ENCODE data around the gene INSRR.
A peak's percentile ranks its signal among the peaks of the same experiment; 100 is the strongest.

Gene INSRR

DNA sequence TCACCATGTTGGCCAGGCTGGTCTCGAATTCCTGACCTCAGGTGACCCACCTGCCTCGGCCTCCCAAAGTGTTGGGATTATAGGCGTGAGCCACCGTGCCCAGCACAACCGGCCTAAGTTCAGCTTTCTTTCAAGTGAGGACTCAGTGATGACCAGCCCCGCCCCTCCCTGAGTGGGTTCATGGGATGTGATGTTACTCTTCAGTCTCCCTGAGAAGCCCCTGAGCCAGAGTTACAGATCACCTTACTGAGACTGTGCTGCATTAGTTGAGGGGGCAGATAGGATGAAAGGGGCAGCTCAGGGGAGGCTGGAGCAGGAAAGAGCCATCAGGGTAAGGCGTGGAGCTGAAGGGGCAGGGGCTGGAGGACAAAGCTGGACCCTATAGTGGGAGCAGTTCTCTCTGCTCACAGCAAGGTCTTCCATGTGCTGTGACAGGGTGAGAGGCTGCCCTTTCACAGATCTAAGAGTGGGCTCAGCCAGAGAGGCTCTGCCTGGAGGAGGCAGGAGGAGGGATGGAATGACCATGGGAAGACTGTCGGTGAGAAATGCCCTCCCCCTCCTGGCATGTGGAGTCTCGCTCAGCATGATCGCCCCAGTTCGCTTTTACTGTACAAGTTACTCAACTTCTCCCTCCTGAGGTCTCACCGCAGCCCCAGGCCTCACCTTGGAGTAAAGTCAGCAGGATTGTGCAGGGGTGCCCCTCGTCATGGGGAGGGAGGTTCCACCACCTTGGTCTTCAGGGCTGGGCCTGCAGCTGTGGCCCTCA is 55.6 kb downstream of the INSRR start:
- DNase-seq = no peak

DNA sequence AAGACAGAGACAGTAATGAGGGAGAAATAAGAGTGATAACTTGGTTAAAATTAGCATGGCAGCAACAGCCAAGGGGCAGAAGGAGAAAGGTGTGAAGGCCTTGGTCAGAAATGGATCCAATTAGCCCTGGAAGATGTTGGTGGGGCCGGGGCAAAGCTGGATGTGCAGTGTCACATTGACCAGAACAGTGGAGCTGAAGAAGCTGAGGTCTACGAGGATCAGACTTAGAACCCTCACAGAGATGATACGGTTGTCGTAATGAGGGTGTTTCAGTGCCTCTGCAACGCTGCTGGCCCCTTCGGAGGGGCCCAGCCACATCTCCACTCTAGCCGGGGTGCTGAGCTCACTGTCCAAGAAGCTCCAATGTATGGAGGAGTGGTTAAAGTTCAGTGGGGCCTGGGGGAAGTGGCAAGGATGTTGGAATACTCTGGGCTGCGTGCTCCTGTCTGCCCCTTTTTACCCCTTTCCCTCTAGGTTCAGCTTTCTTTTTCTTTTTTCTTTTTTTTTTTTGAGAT is 56.4 kb downstream of the INSRR start:
- no peak for DNase-seq

DNA sequence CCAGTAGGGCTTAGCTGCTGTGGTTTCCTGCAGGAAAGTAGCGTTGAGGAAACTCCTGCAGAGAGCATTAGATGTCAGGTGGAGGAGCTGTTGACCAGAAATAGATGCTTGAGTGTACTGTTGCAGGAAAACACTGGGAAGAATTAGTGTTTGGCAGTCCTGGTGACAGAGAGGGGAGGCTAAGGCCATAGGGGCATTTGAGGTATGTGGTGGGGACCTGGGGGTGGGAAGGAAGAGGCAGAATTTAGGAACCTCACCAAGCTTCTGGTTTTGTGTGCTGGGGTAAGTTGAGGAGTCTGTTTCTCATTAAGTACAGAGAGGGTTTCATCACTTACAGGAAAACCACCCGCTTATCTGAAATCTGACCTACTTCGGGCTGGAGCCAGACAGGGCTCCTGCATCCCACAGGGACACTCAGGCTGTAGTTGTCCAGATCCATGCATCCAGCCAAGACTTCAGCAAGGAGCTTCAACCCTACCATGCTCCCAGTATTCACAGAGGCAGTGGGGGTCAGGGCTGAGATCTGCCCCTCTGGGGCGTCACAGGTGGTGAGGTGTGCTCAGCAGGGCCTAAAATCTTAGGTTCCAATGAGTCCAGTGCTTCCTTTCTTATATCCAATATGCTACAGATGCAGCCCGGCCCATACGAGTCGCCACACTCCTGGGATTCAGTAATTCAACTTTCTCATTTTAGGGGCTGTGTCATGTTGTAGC is 57.4 kb downstream of the INSRR start:
- DNase-seq = no peak

DNA sequence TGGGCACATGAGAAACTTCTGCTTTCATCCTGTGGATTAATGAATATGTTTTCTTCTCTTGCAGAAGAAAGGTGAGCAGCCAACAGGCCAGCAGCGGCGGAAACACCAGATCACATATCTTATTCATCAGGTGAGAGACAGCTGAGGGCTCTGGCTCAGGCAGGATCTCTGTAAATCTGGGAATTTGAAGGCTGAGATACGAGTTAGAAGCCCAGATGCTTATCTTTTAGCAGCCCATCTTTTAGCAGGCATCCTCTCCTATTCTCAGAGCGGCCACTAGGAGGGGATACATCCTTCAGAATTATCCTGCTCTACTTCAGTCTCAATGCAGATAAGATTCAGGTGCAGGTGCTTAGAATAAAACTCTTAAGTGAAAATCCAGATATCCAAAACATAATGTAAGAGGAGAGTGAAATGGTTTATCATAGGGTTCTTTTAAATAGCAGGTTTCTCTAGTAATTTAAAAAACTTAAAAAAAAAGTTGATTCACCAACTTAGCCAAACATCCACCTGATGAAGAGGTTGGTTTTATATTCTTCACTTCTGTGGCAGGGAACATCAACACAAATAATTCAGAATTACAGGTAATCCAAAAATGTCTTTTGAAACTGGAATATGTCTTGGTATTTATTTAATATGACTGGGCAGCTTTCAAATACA is 61.6 kb downstream of the INSRR start:
- peak; percentile 27 for DNase-seq

DNA sequence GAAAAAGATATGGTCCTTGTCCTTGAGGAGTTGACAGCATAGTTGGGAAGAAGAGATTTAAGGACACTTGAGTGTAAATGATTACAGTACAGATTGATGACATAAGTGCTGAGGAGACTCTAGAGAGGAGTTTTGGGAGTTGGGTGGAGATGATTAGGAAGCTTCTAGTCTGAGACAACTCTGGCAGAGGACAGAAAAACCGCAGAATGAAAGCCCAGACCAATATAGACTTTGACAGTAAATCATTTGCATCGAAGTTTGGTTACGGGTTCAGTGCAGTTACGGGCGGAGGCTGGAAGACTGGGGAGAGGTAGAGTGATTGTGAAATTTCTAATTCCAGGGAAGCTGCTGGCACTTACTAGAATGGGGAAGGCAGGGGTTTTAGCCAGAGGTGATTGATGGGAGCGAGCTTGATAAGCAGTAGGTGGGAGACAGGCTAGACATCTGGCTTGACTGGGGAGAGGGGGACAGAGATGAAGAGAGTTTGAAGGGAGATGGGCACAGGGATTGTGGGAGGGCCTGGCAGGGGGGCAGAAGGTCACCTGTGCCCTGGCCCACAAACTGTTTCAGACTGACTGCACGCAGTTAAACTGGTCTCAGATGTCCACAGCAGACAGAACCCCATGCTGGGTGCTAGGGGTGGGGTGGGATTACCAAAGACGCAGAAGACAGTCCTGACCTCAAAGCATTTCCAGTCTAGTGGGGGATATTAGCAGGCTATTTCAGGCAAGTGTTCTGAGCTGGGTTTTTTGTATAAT is 62.4 kb downstream of the INSRR start:
- DNase-seq = no peak

DNA sequence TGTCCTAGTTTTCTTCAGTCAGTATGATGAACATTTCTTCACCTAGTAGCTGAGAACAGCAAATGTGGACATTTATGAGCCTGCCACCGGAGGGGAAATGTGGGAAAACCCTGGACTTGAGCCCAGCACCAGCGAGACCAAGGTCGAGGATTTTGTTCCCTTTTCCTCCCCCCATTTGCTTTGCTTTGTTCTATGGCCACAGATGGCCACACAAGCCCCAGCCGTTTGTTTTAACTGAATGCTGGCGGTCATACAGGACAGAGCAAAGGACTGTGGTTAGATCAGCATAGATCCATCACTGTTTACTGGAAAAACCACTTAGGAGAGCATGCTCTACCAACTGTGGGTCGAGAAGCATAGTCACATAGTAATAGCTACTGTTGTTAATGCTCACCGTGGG is 63.1 kb downstream of the INSRR start:
- no peak for DNase-seq

DNA sequence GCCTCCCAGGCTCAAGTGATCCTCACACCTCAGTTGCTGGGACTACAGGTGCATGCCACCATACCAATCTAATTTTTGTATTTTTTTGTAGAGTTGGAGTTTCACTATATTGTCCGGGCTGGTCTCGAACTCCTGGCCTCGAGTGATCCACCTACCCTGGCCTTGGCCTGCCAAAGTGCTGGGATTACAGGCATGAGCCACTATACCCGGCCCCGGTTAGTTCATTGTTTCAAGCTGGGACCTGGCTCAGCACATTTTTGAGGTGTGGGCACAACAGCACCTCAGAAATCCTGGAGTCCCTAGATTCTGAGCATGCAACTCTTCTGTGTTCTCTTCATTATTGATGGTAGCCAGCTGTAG is 63.6 kb downstream of the INSRR start:
- DNase-seq = no peak

DNA sequence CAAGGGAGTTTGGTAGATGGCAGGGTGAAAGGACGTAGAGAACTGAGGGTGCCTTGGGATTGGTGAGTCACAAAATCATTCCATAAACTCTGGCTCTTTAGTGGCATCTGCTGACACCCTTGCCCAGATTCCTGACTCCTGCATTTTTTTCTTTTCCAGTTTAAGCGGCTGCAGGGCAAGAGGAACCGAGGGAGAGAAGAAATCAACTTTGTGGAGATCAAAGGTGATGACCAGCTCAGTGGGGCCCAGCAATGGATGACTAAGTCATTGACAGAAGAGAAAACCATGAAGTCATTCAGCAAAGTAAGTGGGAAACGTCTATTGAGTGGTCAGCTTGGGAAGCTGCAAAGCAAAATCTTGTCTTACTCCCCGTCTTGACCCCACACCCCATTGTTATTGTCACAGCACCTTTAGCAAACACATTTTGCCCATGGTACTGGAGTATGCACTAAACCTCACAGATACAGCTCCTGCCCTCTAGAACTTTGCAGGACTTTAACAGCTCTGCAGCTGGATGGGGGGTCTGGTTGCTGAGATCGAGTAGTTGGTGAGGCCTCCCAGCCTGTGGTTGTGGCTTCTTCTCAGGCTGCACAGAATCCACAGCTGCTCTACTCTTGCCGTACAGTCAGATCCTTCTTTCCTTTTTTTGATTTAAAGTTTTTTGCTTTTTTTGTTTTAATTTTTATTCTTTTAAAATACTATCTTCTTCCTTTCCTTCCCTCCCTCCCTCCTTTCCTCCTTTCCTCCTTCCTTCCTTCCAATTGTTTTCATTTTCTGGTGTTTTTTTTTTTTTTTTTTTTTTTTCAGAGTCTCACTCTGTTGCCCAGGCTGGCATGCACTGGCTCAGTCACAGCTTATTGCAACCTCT is 64.2 kb downstream of the INSRR start:
- DNase-seq = no peak
